Stimulated activated effector memory CD8-positive, alpha-beta T cell treated with anti-CD3 and anti-CD28 coated beads, Interleukin-12 subunit alpha, Interleukin-12 subunit beta, amount 100 ng/mL, for 72 hours (primary cell): ENCODE measurements around the gene NMRK2.
"Not testable (repeated sequence)": the region's sequence is repeated elsewhere in the genome, so short reads cannot be mapped to it uniquely, and the experiment has no call there.

Source experiments
- ATAC-seq: fragments of 150-1000 bp; cut with Tn5 transposase; 2 replicates; pipeline ENCODE4 v1.10.0; 2021
- DNase-seq, 2 donors: peaks; one replicate each; pipeline ENCODE4 v3.0.0; 2021 to 2022; ENCODE audit warnings: low spot score in 2 of 2
- H3K27ac Mint-ChIP-seq: one replicate; pipeline ENCODE4 v1.8.0; 2022; ENCODE audit warnings: mild to moderate bottlenecking, mixed read lengths
- H3K36me3 Mint-ChIP-seq: one replicate; pipeline ENCODE4 v1.8.0; 2022; ENCODE audit warnings: mild to moderate bottlenecking, mixed read lengths
- H3K4me1 Mint-ChIP-seq: one replicate; pipeline ENCODE4 v1.8.0; 2022; ENCODE audit warnings: mixed read lengths
- H3K4me3 Mint-ChIP-seq: one replicate; pipeline ENCODE4 v1.8.0; 2022; ENCODE audit warnings: mild to moderate bottlenecking, mixed read lengths
- H3K9me3 Mint-ChIP-seq: one replicate; pipeline ENCODE4 v1.8.0; 2022; ENCODE audit warnings: mixed read lengths

The NMRK2 gene, protein sequence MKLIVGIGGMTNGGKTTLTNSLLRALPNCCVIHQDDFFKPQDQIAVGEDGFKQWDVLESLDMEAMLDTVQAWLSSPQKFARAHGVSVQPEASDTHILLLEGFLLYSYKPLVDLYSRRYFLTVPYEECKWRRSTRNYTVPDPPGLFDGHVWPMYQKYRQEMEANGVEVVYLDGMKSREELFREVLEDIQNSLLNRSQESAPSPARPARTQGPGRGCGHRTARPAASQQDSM

DNA sequence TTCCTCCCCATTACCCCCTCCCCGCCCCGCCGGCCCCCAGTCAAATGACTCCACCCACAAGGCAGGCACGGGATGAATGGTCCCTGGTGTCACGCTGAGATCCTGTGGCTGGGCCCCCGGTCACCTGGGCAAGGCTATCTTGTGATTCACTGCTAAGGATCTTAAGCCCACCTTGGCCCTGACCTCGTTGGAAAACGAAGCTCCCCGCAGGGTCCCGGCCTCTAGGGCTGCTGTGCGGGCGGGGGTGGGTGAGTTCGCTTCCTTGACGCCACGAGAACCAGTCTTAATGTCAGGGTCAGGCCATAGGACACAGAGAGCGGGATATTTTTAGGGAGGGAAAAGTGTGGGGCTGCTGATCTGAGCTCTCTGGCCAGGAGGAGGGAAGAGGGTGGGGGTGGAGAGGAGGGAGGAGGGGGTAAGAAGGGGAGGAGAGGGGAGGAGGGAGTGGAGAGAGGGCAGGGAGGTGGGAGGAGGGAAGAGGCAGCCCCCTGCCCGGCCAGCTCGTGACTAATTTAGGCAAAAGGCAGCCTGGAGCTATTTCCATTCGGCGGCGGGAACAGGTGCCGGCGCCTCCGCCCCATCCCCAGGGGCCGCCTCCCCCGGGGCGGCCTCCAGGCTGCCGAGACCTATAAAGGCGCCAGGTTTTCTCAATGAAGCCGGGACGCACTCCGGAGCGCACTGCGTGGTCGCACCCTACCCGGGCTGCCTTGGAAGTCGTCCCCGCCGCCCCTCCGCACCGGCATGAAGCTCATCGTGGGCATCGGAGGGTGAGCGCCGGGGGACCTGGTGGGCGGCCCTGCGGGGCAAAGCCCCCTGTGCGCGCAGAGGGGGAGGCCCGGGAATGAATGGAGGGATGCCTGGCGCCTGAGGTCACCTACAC, at the start of gene NMRK2:
NMRK2 (plus strand) TSS at position 139 of the 880 bp plus-strand sequence; CDS start at position 742, 603 bp downstream.
- no peaks in the 10 kb centered on the region for H3K36me3 Mint-ChIP-seq
- H3K9me3 Mint-ChIP-seq = no peaks in the 10 kb centered on the region
- H3K4me3 Mint-ChIP-seq = no peak within 1 kb of the TSS
- H3K4me1 Mint-ChIP-seq = no peaks in the 10 kb centered on the region
- DNase-seq = no peak
- peak; percentile 55 for ATAC-seq
- no peak within 1 kb of the TSS for H3K27ac Mint-ChIP-seq

DNA sequence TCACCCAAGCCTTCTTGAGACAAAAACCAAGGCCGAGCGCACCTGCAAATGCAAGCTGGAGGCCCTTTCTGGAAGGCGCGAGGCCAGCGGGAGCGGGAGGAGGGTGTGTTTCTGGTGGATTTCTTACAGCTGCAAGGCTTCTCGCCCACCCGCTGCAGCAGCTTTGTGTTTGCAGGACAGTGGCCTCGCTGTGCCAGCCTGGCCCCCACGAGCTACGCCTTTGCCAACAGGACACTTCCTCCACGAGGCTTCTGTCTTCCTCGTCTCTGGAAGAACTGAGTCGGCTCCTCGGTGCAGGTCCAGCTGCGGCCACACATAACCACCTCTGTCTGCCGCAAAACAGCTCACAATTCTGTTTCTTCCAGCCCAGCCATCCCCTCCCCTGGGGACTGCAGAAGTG, 42.3 kb upstream of the NMRK2 start:
- H3K9me3 Mint-ChIP-seq = no peaks in the 10 kb centered on the region
- H3K4me3 Mint-ChIP-seq = no peak overlapping the region
- ATAC-seq = no peak
- no peak for DNase-seq
- no peaks in the 10 kb centered on the region for H3K36me3 Mint-ChIP-seq
- no peaks in the 10 kb centered on the region for H3K4me1 Mint-ChIP-seq
- no peak overlapping the region for H3K27ac Mint-ChIP-seq

DNA sequence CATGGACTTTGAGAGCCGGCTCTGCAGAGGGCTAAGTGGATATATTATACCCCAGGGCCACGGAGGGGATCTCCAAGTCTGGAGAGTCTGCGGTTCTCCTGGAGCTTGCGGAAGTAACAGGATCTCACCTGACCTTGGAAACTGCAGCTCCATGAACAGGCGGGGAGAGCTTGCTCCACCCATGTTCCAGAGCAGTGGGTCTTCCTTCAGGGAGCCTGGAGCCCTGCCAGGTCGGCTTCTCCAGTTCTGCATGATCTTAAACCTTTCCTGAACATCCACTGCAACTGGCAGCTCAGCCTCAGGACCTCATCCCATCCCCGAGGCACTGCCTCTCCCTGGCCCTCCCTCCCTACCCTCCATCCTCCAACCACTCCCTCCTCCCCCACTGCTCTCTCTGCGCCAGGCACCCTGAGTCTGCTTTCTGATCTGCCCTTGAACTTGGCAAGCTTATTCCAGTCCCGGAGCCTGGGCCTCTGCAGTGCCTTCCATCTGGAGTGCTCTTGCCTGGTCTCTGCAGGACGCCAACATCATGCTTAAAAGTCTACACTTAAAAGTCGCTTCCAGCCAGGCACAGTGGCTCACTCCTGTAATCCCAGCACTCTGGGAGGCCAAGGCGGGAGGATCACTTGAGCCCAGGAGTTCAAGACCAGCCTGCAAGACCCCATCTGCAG, 39.2 kb upstream of the NMRK2 start:
- no peak for DNase-seq
- Mint-ChIP-seq H3K9me3 (no peaks in the 10 kb centered on the region), H3K27ac (no peak overlapping the region), H3K36me3 (no peaks in the 10 kb centered on the region), H3K4me3 (no peak overlapping the region), H3K4me1 (peaks cover 7% of the 10 kb centered on the region)
- no peak for ATAC-seq

DNA sequence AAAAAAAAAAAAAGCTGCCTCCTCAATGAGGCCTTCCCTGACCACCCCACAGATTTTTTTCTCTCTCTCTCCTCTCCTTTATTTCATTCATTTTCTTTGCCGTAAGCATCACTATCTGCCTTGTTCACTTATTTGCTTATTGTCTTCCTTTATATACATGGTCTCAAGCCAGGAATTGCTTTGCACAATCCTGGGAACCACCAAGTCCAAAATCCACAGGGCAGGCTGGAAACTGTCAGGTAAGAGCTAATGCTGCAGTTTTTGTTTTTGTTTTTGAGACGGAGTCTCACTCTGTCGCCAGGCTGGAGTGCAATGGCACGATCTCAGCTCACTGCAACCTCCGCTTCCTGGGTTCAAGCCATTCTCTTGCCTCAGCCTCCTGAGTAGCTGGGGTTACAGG, 37.9 kb upstream of the NMRK2 start:
- not testable (repeated sequence) for H3K4me3 Mint-ChIP-seq, H3K9me3 Mint-ChIP-seq, H3K27ac Mint-ChIP-seq, H3K4me1 Mint-ChIP-seq, H3K36me3 Mint-ChIP-seq, ATAC-seq, DNase-seq

DNA sequence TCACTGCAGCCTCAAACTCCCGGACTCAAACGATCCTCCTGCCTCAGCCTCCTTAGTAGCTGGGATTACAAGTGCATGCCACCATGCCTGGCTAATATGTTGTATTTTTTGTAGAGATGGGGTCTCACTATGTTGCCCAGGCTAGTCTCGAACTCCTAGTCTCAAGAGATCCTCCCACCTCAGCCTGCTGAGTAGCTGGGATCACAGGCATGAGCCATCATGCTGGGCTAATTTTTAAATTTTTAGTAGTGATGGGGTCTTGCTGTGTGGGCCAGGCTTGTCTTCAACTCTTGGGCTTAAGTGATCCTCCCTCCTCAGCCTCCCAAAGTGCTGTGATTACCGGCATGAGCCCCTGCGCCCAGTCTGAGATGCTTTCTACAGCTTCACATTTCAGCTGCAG, 37.1 kb upstream of the NMRK2 start:
- Mint-ChIP-seq H3K4me3 (no peak overlapping the region), H3K9me3 (no peaks in the 10 kb centered on the region), H3K27ac (no peak overlapping the region), H3K36me3 (no peaks in the 10 kb centered on the region), H3K4me1 (peaks cover 7% of the 10 kb centered on the region)
- ATAC-seq (no peak), DNase-seq (no peak)

DNA sequence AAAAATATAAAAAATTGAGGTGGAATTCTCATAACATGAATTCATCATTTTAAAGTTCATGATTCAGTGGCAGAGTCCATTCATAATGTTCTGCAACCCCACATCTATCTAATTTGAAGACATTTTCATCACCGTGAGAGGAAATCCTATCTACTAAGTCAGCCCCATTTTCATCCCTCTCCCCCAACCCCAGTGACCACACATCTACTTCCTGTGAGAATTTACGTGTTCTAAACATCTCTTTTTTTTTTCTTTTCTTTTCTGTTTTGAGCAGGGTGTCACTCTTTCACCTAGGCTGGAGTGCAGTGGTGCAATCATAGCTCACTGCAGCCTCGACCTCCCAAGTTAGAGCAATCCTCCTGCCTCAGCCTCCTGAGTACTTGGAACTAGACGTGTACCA, 34.9 kb upstream of the NMRK2 start:
- Mint-ChIP-seq H3K4me1 (peaks cover 7% of the 10 kb centered on the region), H3K4me3 (no peak overlapping the region), H3K36me3 (no peaks in the 10 kb centered on the region), H3K9me3 (no peaks in the 10 kb centered on the region), H3K27ac (no peak overlapping the region)
- DNase-seq = no peak
- peak; percentile 69 for ATAC-seq

DNA sequence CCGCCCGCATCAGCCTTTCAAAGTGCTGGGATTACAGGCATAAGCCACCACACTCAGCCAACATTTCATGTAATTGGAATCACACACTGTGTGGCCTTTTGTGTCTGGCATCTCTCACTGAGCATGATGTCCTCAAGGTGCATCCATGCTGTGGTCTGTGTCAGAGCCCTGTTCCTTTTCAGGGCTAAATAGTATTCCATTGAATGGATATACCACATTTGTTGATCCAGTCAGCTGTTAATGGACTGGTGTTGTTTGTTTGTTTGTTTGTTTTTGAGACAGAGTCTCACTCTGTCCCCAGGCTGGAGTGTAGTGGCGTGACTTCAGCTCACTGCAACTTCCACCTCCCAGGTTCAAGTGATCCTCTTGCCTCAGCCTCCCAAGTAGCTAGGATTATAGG, 34.4 kb upstream of the NMRK2 start:
- H3K4me1 Mint-ChIP-seq = peaks cover 7% of the 10 kb centered on the region
- DNase-seq (no peak), ATAC-seq (no peak)
- H3K36me3 Mint-ChIP-seq = no peaks in the 10 kb centered on the region
- no peak overlapping the region for H3K27ac Mint-ChIP-seq
- no peak overlapping the region for H3K4me3 Mint-ChIP-seq
- no peaks in the 10 kb centered on the region for H3K9me3 Mint-ChIP-seq

DNA sequence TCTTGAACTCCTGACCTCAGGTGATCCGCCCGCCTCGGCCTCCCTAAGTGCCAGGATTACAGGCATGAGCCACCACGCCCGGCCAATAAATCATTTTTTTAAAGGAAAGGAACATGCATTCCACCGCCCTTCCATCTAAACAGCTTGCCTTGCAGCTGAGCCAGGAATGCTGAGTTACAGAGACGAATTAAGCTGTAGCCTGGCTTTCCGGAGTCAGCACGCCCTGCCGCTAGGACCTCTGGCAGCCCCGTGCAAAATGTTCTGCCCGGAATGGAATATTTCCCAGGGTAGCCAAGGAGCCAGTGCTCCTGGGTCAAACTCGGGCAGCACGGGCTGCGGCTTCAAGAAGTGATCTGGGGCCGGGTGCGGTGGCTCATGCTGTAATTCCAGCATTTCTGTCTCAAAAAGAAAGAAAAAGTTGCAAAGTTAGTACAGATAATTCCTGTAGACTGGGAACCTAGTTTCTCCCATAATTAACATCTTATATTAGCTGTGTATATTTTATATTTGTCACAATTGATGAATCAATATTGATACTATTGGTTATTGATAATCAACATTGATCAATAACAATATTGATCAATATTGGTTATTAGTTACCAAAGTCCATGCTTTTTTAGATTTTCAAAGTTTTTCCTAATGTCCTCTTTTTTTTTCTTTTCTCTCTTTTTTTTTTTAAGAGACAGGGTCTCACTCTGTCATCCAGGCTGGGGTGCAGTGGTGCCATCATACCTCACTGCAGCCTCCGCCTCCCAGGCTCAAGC, 33.2 kb upstream of the NMRK2 start:
- DNase-seq = no peak
- Mint-ChIP-seq H3K9me3 (no peaks in the 10 kb centered on the region), H3K4me1 (peaks cover 7% of the 10 kb centered on the region), H3K4me3 (no peak overlapping the region), H3K36me3 (no peaks in the 10 kb centered on the region), H3K27ac (no peak overlapping the region)
- ATAC-seq = no peak

DNA sequence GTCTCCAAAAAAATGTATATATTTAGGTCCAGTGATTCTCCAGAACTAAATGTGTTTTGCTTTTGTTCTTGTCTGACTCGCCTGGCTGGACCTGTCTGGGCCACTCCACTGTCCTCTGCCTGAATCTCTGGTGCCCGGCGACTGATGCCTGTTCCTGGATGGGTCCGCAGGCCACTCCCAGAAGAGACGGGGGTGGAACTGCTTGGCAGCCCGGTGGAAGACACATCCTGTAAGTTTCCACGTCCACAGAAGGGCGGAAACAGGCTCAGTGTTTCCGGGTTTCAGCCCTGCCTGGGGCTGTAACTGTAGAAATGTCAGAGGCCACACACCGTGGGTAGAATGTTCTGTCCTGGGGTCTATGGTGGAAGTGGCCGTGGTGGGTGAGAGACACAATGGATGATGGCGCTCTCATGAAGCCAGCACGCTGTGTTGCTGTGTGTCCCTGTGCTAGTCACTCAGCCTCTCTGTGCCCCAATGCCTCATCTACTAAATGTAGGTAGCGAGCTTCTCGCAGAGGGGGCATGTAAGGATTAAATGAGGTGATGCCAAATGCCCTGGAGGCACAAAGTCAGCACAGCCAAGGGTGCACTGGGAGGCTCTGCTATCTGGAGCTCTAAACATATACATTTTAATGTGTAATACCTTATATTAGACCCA, 30.4 kb upstream of the NMRK2 start:
- Mint-ChIP-seq H3K9me3 (no peaks in the 10 kb centered on the region), H3K4me3 (no peak overlapping the region), H3K4me1 (peaks cover 7% of the 10 kb centered on the region), H3K36me3 (no peaks in the 10 kb centered on the region), H3K27ac (no peak overlapping the region)
- ATAC-seq (no peak), DNase-seq (no peak)

DNA sequence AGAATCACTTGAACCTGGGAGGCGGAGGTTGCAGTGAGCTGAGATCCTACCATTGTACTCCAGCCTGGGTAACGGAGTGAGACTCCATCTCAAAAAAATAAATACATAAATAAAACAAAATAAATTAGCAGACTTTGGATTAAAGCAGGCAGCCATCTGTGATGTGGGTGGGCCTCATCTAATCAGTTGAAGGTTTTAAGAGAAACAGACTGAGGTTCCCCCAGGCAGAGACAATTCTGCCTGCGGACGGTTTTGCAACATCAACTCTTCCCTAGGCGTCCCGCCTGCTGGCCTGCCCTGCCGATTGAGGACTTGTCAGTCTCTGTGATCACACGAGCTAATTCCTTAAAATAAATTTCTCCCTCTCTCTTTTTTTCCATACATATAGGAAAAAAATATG, 28.6 kb upstream of the NMRK2 start:
- Mint-ChIP-seq H3K27ac (no peak overlapping the region), H3K4me1 (no peaks in the 10 kb centered on the region), H3K4me3 (no peak overlapping the region), H3K36me3 (no peaks in the 10 kb centered on the region), H3K9me3 (no peaks in the 10 kb centered on the region)
- ATAC-seq = no peak
- no peak for DNase-seq

DNA sequence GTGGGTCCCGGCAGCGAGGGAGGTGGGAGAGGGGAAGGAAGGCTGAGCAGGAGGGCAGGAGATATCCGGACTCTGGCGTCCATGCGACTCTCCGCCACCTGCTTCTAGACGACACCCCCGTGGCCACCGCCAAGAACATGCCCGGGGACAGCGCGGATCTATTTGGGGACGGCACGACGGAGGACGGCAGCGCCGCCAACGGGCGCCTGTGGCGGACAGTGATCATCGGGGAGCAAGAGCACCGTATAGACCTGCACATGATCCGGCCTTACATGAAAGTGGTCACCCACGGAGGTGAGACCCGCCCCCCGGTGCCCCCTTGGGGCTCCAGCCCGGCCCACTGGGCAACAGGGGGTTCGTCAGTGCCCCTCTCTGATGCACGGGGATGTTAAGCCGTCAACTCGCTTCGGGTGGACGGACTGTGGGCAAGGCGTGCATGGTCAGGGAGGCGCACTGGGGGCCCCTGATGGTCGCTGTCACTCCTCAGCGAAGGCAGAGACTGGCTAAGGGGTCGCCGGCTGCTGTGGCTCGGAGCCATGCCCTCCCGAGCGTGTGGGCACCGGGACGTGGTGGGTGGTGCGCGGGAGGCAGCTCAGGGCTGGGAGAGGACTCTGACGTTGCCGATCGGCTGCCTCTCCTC, 25.1 kb upstream of the NMRK2 start:
- Mint-ChIP-seq H3K36me3 (no peaks in the 10 kb centered on the region), H3K4me1 (no peaks in the 10 kb centered on the region), H3K27ac (no peak overlapping the region), H3K9me3 (peaks cover 2% of the 10 kb centered on the region), H3K4me3 (no peak overlapping the region)
- no peak for ATAC-seq
- no peak for DNase-seq

DNA sequence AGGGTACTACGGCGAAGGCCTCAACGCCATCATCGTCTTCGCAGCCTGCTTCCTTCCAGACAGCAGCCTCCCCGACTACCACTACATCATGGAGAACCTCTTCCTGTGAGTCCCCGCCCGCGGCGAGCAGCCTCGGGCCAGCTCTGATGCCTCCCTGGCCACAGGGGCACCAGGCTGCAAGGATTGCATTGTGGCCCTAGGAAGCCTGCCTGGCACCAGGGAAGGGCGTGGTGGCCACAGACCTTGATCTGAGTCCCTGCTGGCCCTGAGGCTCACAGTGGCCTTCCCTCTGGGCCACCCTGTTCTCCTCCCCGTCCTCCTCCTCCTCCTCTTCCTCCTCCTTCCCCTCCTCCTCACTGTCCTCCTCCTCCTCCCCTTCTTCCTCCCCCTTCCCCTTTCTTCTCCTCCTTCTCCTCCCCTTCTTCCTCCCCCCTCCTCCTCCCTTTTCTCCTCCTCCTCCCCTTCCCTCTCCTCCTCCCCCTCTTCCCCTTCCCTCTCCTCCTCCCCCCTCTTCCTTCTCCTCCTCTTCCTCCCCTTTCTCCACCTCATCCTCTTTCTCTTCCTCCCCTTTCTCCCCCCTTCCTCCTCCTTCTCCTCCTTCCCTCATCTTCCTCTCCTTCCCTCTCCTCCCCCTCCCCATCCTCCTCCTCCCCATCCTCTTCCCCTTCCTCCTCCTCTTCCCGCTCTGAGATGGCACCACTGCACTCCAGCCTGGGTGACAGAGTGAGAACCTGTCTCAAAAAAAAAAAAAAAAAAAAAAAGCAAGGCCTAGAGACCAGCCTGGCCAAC, 24.4 kb upstream of the NMRK2 start:
- Mint-ChIP-seq H3K9me3 (peaks cover 2% of the 10 kb centered on the region), H3K27ac (no peak overlapping the region), H3K4me3 (no peak overlapping the region), H3K36me3 (no peaks in the 10 kb centered on the region), H3K4me1 (no peaks in the 10 kb centered on the region)
- ATAC-seq (no peak), DNase-seq (no peak)

DNA sequence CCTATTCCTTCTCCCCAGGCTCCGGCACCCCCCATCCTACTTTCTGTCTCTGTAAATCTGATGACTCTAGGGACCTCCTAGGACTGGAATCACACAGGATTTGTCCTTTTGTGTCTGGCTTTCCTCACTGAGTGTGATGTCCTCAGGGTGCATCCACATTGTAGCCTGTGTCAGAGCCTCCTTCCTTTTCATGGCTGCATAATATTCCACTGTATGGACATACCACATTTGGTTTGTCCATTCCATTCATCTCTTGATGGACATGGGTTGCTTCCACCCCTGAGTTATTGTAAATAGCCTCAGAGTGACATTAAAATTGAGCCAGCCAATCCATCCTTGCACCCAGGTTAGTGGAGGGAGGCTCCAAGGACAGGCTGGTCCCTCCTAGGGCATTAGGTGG, 22.8 kb upstream of the NMRK2 start:
- DNase-seq (no peak), ATAC-seq (no peak)
- no peak overlapping the region for H3K4me3 Mint-ChIP-seq
- H3K36me3 Mint-ChIP-seq = no peaks in the 10 kb centered on the region
- H3K4me1 Mint-ChIP-seq = no peaks in the 10 kb centered on the region
- no peak overlapping the region for H3K27ac Mint-ChIP-seq
- peaks cover 2% of the 10 kb centered on the region for H3K9me3 Mint-ChIP-seq

DNA sequence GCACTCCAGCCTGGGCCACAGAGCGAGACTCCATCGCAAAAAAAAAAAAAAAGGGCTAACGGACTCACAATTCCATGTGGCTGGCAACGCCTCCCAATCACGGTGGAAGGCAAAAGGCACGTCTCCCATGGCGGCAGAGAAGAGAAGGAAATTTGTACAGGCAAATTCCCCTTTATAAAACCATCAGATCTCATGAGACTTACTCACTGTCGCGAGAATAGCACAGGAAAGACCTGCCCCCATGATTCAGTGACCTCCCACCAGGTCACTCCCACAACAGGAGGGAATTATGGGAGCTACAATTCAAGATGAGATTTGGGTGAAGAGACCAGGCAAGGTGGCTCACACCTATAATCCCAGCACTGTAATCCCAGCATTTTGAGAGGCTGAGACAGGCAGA, 18.7 kb upstream of the NMRK2 start:
- H3K27ac Mint-ChIP-seq = no peak overlapping the region
- peaks cover 2% of the 10 kb centered on the region for H3K9me3 Mint-ChIP-seq
- DNase-seq (no peak), ATAC-seq (no peak)
- no peak overlapping the region for H3K4me3 Mint-ChIP-seq
- H3K36me3 Mint-ChIP-seq = no peaks in the 10 kb centered on the region
- H3K4me1 Mint-ChIP-seq = no peaks in the 10 kb centered on the region
